Prostate gland (tissue), 2 donors: Measurements from ENCODE around the gene ZBTB4. TPM values are rescaled to one million over a fixed set of nuclear protein-coding genes. Genes with fewer than 3 reads are reported as not detected.

ENCODE experiments used
- DNase-seq: peaks from one replicate; pipeline ENCODE4 v3.0.0-alpha.2; 2019; ENCODE audit warnings: low spot score
- H3K27ac ChIP-seq, 2 donors: fragments of 200-600 bp; sonication (generic); 2 replicates each; pipeline ENCODE4 v1.5.1; 2017 to 2019
- H3K27me3 ChIP-seq: fragments of 200-600 bp; sonication (generic); replicated peaks from 2 replicates; pipeline ENCODE4 v1.5.1; 2019; ENCODE audit not compliant: insufficient read depth
- H3K36me3 ChIP-seq, 2 donors: fragments of 200-600 bp; sonication (generic); 1 replicate in 1 of 2; 2 replicates in 1 of 2; pipeline versions ENCODE4 v1.5.1 to v1.8.1; 2017 to 2019
- H3K4me1 ChIP-seq: fragments of 200-600 bp; sonication (generic); replicated peaks from 2 replicates; pipeline ENCODE4 v1.5.1; 2019
- H3K4me3 ChIP-seq, 2 donors: fragments of 200-600 bp; sonication (generic); 2 replicates each; pipeline ENCODE4 v1.5.1; 2017 to 2019
- H3K9me3 ChIP-seq: fragments of 200-600 bp; sonication (generic); 2 replicates; pipeline ENCODE4 v1.5.1; 2017
- CTCF ChIP-seq, 4 experiments: fragments of 200-600 bp in 2 of 4; fragments of 450-650 bp in 2 of 4; sonication (generic) in 2 of 4; IDR thresholded peaks; 1 replicate in 3 of 4; 2 replicates in 1 of 4; pipeline ENCODE4 v1.5.1; 2016 to 2019; ENCODE audit warnings: antibody characterized with exemption in 4 of 4, mild to moderate bottlenecking in 2 of 4, moderate library complexity in 2 of 4
- POLR2A ChIP-seq: fragments of 450-650 bp; IDR thresholded peaks from one replicate; pipeline ENCODE4 v1.6.1; 2016; ENCODE audit warnings: antibody characterized with exemption, mild to moderate bottlenecking
- POLR2AphosphoS5 ChIP-seq: sonication (generic); formaldehyde crosslinking; IDR thresholded peaks from one replicate; pipeline ENCODE4 v1.6.1; 2017; ENCODE audit warnings: antibody characterized with exemption
- WGBS: methylation state at CpG from one replicate; pipeline ENCODE4 v1.1.5; 2018; 5-methylcytosine and 5-hydroxymethylcytosine counted together
- intact Hi-C: fragments of 100-400 bp; cut with DNase I; formaldehyde crosslinking; loops from one replicate; pipeline ENCODE4 v1.14.2; 2022
- total RNA-seq, 2 donors: library from RNA; depleted of rRNA; stranded (reverse); fragments of >200 nt; gene quantifications; one replicate each; pipeline ENCODE4 v1.1.0, GENCODE V29; 2016

The ZBTB4 gene
- total RNA-seq, 2 donors from 2014 or later = 60.5 to 69.4 TPM

- H3K9me3 ChIP-seq = no peaks in the 10 kb centered on the region
- no peaks in the 10 kb centered on the region for H3K36me3 ChIP-seq
- no peak for DNase-seq
- WGBS = 83% methylated on average over 6 of the region's 6 CpGs
- H3K4me3 ChIP-seq = no peak overlapping the region
- no peaks in the 10 kb centered on the region for H3K4me1 ChIP-seq
- H3K27ac ChIP-seq = no peak overlapping the region
- no peak for TF ChIP-seq CTCF (IDR thresholded peaks at IDR 0.05)
- TF ChIP-seq POLR2AphosphoS5 = no peak
- no peak for TF ChIP-seq POLR2A
- intact Hi-C loops = no loop called here
- no peaks in the 10 kb centered on the region for H3K27me3 ChIP-seq
These were observed 63.1 kb downstream of the ZBTB4 start for GRCh38 chr17:7416323-7416722.

GRCh38 chr17:7415784-7416183 lies 63.6 kb downstream of the ZBTB4 start:
- no peak for TF ChIP-seq POLR2A
- no peak for TF ChIP-seq POLR2AphosphoS5
- WGBS = 89% methylated on average over 21 of the region's 23 CpGs
- H3K4me3 ChIP-seq = no peak overlapping the region
- no peaks in the 10 kb centered on the region for H3K36me3 ChIP-seq
- H3K27me3 ChIP-seq = no peaks in the 10 kb centered on the region
- no peak overlapping the region for H3K27ac ChIP-seq
- intact Hi-C loops = no loop called here
- no peak for DNase-seq
- H3K4me1 ChIP-seq = no peaks in the 10 kb centered on the region
- no peaks in the 10 kb centered on the region for H3K9me3 ChIP-seq

- 80% methylated on average over 14 of the region's 14 CpGs for WGBS
- Histone ChIP-seq H3K27me3 (no peaks in the 10 kb centered on the region), H3K27ac (no peak overlapping the region), H3K4me3 (no peak overlapping the region), H3K9me3 (no peaks in the 10 kb centered on the region), H3K4me1 (no peaks in the 10 kb centered on the region), H3K36me3 (no peaks in the 10 kb centered on the region)
- intact Hi-C loops = no loop called here
- TF ChIP-seq CTCF (IDR thresholded peaks at IDR 0.05) = no peak
- no peak for TF ChIP-seq POLR2AphosphoS5
- no peak for DNase-seq
These were observed 64.6 kb downstream of the ZBTB4 start for GRCh38 chr17:7414837-7415236.

- WGBS = 72% methylated on average over 6 of the region's 6 CpGs
- Histone ChIP-seq H3K36me3 (no peaks in the 10 kb centered on the region), H3K4me1 (no peaks in the 10 kb centered on the region), H3K27ac (no peak overlapping the region), H3K4me3 (no peak overlapping the region), H3K9me3 (no peaks in the 10 kb centered on the region), H3K27me3 (no peaks in the 10 kb centered on the region)
- intact Hi-C loops = no loop called here
- TF ChIP-seq POLR2AphosphoS5 = no peak
- TF ChIP-seq CTCF (IDR thresholded peaks at IDR 0.05) = no peak
- no peak for TF ChIP-seq POLR2A
- DNase-seq = no peak
These were observed 66.0 kb downstream of the ZBTB4 start for GRCh38 chr17:7413346-7413985.

- TF ChIP-seq POLR2AphosphoS5 (no peak), POLR2A (no peak), CTCF (IDR thresholded peaks at IDR 0.05) (no peak)
- Histone ChIP-seq H3K27me3 (no peaks in the 10 kb centered on the region), H3K9me3 (no peaks in the 10 kb centered on the region), H3K36me3 (no peaks in the 10 kb centered on the region), H3K27ac (no peak overlapping the region), H3K4me3 (no peak overlapping the region), H3K4me1 (no peaks in the 10 kb centered on the region)
- 94% methylated on average over 8 of the region's 8 CpGs for WGBS
- DNase-seq = no peak
- intact Hi-C loops = no loop called here
These were observed 68.0 kb downstream of the ZBTB4 start for GRCh38 chr17:7411427-7411750.
